GM18499 (cell line): ENCODE results near the gene POLR2L.

ENCODE experiments used
- ATAC-seq: cut with Tn5 transposase; IDR thresholded peaks from one replicate; pipeline ENCODE4 v1.9.1; 2021; ENCODE audit warnings: moderate number of reproducible peaks; ENCODE audit not compliant: insufficient read depth, unreplicated experiment

Gene POLR2L

DNA sequence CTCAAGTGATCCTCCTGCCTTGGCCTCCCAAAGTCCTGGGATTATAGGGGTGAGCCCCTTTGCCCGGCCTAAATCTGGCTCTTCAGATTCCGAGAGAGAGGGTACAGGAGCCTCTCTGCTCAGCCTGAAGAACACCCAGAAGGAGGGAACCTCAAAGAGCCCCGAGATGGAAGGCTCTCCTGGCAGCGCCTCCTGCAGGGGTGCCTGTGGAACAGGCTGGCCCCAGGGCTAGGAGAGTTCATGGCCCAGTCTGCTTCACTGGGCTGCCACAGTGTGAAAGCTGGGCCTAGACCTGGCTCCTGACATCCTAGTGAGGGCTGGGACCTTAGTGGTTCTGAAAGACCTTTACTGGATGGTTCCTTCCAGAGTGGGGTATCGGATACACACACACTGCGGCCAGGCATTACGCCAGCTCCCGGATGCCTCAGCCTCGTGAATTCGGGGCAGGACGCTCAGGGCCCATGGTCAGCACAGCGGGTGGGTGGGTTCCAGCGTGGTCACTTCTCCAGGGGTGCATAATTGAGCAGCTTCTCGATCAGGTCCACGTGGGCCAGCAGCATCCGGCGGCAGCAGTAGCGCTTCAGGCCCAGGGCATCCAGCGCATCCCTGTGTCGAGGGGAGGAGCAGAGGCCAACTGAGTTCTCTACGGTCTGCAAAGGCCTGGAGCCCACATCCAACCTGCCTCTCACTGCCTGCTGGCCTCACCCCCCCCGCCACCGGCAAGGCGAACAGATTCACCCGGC is 2.3 kb downstream of the POLR2L start:
- ATAC-seq, result no peak

DNA sequence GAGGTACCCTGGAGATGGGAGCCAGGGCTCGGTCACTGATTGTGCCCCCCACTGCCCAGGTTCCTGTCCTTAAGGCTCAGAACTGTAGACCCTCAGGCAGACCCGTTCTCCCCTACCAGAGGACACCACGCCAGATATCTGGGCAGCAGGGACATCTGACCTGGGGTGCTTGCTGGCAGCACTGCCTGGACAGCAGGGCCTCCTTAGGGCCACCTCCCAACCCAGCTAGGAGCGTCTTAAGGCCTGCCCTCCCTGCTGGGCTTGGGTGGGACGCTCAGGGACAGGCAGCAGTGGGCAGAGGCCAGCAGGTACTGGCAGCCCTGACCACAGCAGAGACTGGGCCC is 3.1 kb downstream of the POLR2L start:
- no peak for ATAC-seq

DNA sequence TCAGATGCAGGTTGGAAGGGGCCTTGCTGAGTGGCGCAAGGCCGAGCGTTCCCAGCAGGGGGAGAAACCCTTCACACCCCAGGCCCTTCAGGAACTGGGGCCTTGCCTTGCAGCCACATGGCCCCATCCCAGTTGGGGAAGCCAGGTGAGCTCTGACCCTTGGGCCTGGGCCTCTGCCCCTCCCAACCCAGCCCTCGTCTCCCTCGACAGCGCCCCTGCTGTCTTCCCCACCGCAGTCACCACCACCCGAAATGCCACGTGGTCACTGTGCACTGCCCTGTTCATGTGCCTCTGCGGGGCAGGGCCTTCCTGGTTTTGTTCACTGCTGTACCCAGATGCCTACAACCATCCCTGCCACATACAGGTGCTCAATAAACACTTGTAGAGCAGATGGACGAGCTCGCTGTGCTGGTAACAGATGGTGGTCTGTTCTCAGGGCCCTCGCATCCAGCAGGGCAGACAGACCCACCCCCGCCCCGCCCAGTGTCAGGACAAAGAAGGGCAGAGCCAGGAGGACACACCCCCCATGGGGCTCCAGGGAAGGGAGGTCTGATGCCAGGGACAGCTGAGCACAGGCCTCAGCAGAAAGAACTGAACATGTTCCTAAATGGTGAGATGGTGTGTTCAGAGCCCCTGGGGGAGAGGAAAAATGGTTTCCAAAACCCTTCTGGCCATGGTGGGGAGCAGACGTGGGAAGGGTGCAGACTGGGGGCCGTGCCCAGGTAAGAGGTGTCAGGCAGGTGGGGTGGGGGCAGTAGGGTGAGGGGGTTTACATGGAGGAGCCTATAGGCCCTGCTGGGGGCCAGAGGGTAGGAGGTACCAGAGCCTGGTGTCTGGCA is 3.7 kb downstream of the POLR2L start:
- ATAC-seq, result no peak

DNA sequence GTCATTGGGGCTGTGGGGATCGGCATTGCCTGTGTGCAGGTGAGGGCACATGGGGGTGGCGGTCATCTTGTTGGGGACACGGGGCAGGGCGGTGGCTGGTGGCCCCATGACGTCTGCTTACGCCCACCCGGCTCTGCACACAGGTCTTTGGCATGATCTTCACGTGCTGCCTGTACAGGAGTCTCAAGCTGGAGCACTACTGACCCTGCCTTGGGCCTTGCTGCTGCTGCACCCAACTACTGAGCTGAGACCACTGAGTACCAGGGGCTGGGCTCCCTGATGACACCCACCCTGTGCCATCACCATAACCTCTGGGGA is 4.4 kb downstream of the POLR2L start:
- ATAC-seq, result no peak

DNA sequence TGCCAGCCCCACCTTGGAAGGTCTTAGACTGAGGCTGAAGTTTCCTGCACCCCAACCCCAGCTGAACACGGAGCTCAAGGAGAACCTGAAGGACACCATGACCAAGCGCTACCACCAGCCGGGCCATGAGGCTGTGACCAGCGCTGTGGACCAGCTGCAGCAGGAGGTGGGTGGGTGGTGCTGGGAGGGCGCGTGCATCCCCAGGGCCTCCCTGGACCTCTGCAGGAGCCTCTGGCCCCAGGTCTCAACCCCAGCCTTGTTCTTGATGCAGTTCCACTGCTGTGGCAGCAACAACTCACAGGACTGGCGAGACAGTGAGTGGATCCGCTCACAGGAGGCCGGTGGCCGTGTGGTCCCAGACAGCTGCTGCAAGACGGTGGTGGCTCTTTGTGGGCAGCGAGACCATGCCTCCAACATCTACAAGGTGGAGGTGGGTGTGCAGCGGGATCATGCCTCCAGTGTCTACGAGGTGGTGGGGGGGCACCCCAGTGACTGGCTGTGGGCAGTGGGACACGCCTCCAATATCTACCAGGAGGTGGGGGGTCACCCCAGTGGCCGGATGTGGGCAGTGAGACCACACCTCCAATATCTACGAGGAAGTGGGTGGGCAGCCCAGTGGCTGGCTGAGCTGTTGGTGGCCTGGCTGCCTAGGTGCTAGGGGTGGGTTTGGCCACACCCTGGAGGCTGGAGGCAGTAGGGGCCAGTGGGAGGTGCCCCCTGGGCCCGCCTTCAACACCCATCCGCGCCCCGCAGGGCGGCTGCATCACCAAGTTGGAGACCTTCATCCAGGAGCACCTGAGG is 4.9 kb downstream of the POLR2L start:
- ATAC-seq, result no peak

DNA sequence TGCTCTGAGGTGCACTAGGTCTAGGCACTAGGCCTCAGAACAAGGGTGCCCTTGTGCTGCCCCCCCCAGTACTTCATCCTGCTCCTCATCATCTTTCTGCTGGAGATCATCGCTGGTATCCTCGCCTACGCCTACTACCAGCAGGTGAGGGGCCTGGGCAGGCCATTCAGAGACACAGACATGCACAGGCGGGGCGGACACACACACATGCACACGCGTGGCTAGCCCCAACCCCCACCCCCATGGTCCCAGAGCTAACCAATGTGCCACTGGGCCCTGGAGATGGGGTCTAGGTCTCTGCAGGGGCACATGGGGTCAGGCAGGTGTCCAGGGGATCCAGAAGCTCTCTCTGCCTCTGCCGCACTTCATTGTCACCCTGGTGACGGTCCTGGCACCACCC is 5.6 kb downstream of the POLR2L start:
- ATAC-seq, result no peak

DNA sequence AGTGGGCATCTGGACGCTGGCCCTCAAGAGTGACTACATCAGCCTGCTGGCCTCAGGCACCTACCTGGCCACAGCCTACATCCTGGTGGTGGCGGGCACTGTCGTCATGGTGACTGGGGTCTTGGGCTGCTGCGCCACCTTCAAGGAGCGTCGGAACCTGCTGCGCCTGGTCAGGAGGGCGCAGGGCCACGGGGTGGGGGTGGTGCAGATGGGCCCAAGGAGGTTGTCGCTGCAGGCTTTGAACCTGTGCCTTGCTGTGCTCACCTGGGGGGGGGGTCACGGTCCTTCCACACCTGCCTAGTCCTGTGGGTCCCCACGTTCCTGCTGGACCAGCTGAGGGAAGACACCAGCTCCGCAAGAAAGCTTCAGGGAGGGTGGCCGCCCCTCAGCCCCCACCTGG is 6.1 kb downstream of the POLR2L start:
- no peak for ATAC-seq

DNA sequence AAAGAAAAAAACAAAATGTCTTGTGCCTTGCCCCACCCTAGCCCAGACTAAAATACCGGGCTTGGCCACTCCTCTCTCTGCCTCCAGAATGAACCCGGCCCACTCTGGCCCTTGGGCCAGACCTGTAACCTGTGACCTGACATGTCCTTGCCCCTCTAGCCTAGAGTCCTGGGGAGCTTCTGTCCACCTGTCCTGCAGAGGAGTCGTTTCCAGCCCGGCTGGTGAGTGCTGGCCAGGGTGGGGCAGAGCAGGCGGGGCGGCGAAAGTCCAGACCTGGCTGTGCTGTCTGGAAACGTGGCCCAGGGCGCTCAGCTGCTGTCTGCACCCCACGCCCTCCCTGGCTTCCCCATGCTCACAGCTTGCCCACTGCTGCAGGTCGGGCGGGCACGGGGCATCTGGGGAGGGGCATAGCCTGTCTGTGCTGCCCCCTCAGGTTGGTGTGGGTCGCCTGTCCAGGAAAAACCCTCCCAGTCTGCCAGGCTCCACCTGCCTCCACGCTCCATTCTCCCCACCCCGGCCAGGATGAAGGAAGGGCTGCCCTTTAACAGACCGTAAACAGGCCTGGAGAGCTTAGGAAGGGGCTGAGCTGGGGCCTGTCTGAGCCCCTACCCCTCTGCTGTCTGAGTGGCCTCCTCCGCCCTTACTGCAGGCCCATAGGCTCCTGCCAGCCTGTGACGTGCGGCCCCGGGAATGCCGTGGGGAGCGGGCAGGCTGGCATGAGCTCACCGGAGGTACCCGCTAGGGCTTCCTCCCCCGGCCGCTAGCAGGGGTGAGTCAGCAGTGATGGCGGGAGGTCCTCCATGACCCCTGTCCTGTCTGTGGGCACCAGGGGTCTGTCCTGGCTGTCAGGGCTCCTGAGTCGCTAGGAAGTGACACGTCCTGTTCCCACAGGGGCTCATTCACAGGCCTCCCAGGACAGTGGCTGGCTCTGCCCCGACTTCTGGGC is 7.7 kb downstream of the POLR2L start:
- ATAC-seq, result no peak

DNA sequence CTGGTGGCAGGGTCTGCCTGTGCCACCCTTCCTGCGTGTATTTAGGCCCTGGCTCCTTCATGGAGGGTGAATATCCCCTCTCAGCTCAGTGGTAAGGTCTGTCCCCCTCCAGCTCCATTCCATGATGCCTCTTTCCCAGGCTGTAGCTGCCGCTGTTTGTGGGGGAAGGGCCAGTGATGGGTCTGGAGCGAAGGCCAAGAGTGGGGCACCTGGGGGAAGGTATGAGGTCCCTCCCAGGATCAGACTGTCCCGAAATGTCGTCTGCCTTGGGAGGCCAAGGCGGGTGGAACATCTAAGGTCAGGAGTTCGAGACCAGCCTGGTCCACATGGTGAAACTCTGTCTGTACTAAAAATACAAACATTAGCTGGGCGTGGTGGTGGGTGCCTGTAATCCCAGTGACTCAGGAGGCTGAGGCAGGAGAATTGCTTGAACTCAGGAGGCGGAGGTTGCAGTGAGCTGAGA is 8.4 kb downstream of the POLR2L start:
- no peak for ATAC-seq

DNA sequence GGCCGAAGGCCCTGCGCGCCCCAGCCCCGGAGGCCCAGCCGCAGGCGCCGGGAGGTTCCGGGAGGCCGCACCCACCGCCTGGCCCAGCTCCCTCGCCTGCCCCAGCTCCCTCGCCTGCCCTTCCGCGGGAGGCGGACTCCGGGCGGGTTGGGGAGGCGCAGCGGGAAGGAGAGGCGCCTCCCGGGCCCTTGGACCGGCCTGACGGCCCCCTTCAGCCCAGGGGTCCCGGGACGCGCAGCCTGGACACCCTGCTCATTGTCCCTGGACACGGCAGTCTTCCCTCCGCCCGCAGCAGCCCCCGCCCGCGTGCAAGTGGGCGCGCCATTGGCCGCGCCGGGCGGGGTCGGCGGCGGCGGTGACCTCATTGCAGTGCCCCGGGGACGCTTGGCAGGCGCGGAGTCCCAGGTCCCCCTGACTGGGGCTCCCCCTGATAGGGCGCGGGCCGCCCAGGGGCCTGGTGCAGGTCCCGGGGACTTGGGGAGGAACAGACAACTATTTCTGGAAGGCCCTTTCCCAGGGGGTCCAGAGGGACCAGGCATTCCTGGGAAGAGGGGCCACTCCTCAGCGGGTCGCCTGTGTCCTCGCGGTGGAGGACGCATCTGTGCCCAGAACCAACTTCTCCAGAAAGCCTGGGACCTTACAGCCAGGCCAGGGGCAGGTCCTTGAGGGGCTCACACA is 9.1 kb downstream of the POLR2L start:
- no peak for ATAC-seq

DNA sequence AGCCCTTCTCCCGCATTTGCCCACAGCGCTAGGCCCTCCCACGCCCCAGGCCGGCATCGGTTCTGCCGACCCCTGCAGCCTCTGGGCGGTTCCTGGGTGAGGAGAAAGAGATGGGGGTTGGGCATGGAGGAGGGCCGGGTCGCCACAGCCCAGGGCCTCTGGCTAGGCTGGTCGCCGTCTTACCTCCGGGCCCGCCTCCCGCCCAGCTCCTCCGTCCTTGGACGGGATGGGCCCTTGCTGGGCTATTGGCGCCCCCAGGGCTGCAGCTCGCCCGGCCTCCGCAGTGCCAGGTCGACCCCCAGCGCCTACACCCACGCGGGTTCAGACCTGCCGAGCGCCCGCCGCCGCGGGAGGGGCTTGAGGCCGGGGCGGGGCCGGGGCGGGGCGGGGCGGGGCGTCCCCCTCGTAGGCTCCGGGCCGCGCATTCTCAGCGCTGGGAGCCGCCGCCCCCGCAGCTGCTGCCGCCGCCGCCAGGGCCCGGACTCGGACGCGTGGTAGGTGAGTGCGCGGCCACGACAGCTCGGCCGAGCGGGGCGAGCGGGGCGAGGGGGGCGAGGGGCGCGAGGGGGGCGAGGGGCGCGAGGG is 9.7 kb downstream of the POLR2L start, which contains the start of gene CD151:
CD151 (plus strand) TSS at position 424 of the 585 bp plus-strand sequence. CDS start 3,118 bp downstream, outside the sequence.
- no peak for ATAC-seq

DNA sequence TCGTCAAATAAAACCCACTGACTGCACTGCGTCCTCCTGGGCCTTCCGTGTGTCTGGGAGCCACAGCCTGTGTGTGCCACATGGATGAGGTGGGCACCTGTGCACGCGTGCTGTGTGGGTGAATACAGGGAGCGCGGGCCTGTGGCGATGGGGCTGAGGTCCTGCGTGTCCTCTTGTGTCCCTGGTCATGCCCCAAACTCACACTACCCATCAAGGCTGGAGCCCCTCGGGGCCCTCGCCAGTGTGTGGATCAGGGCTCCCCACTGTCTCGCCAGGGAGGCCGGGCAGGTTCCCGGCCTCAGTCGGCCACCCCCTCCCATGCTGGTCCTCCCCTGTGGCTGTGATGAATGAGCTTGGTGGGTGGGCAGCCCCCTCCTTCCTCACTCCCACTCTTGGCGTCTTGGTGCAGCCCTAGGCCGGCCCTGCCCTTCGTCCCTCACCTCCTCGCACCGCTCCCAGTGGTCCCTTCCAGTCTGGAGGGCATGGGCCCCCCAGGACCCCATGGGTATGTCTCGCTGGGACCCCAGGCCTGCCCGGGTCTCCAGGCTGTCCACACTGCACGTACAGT is 10.3 kb downstream of the POLR2L start:
- no peak for ATAC-seq

DNA sequence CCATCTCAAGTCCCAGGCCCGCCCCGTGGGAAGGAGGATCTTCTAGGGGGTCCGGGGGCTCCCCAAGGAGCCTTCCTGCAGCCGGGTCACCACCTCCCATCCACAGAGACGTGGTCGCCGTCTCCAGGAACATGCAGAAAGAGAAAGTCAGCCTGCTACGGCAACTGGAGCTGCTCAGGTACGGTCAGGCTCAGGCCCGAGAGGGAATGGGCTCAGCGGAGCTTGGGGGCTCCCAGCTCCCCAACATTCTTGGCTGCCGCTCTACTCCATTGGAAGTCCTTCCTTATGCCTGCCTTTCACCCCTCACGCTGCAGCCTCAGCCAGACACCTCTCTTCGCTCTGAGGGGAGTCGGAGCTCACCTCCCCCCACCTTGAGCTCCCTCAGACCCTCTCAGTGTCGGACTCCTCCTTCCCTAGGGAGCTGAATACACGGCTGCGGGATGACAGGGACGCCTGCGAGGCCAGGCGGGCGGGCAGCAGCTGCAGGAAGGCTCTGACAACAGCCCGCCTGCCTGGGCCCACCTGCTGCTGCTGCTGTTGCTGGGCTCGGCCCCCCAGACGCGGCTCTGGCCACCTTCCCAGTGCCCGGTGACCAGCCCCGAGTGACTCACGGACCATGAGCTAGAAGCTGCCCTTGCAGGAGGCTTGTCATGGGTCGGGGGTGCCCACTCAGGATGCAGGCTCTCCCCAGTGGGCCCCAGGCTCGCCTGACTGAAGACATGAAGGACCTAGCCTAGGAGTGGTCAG is 11.0 kb downstream of the POLR2L start:
- no peak for ATAC-seq

DNA sequence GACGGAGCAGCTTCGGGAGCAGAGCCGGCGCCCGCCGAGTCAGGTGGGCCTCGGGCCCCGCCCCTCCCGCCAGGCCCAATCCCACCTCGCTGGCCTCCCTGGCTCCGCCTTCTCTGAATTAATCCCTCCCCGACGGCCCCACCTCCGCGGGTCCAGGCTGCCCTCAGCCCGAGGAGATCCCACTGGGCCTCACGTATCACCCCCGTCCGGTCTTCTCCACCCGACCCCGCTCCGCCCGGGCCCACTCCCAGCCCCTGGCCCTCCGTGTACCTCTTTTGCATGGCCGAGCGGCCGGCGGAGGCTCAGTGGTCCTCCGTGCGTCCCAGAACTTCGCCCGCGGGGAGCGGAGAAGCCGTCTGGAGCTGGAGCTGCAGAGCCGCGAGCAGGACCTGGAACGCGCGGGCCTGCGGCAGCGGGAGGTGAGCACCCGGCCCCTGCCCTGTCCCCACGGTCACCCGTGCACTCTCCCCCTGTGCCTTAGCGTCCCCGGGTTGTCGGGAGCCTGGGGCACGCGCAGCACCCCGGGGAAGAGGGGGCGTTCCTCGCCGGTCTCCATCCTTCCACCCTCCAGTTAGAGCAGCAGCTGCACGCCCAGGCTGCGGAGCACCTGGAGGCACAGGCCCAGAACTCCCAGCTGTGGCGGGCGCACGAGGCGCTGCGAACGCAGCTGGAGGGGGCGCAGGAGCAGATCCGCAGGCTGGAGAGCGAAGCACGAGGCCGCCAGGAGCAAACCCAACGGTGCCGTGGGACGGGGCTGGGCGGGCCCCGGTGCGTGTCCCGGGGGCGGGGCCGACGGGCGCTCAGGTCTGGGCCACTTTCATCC is 11.8 kb downstream of the POLR2L start:
- no peak for ATAC-seq

DNA sequence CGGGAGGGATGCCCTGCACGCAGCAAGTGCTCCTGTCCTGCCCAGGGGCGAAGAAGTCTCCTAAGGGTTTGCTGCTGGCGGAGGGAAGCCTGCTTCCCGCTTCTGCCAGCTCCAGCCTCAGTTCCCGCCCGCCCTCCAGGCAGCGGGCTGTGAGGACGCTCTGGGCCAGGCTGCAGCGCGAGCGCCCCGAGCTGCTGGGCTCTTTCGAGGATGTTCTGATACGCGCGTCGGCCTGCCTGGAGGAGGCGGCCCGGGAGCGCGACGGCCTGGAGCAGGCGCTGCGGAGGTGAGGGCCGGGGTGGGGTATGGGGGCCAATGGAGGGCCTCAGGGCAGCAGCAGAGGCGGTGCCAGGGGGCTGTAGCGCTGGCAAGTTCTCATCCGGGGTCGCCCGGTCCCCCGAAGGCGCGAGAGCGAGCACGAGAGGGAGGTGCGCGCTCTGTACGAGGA is 12.5 kb downstream of the POLR2L start:
- no peak for ATAC-seq

DNA sequence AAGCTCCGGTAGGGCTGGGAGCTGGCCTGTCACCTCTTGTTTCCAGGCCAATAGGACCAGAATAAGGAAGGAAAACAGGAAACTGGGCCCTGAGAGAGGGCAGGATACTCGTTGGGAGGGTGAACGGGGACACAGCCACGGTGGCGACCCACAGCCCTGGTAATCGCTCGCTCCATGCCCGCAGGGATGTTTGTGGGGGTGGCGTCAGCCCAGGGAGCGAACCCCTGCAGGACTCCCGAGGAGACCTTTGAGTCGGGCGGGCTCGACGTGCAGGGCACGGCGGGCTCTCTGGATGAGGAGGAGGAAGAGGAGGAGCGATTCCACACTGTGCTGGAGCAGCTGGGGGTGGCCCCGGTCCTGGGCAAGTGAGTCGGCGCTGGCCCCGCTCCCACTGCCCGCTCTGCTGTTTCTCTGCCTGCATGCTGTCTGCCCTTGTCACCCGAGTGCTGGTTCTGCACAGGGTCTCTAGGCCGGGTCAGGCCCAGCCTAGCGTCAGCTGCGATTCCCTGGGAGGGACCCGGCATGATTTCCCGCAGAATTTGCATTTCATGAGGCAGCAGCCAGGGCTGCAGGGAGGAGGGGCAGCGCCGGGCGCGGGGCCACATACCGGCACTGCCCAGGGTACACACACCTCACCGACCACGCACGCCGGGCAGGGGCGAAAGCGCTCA is 13.0 kb downstream of the POLR2L start:
- ATAC-seq, result no peak
